ENCODE data around the gene EYS.

The EYS gene

DNA sequence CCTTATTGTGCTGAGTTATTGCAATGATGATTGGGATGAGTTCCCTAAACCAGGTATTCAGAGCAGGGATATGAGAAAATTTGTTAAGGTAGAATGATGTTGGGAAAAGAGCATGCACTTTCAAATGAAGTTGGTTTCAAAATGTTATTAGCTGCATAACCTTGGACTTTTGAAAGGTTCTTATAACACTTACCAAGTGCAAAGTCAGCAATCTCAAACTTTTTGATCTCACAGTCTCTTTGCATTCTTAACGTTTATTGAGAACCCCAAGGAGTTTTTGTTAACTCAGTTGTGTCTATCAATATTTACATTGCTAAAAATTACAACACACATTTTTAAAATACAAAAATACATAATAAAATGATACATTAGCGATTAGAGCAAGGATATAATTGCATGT is 1269.0 kb downstream of the EYS start:
- DNase-seq (ENCODE audit: low read depth): no peak
- H3K4me3 ChIP-seq (ENCODE audit: low read depth, low read length): no peak overlapping the region
- TF ChIP-seq MAX (IDR thresholded peaks at IDR 0.05; ENCODE audit: low read depth, low read length): no peak
- TF ChIP-seq MYC (IDR thresholded peaks at IDR 0.05; ENCODE audit: low read depth, low read length): no peak
- no peak for TF ChIP-seq POLR2A (IDR thresholded peaks at IDR 0.05; ENCODE audit: extremely low read depth, insufficient read length)

GRCh38 chr6:64429926-64430325 is 1277.1 kb downstream of the EYS start:
- TF ChIP-seq MAX (IDR thresholded peaks at IDR 0.05; ENCODE audit: low read depth, low read length) (no peak), POLR2A (IDR thresholded peaks at IDR 0.05; ENCODE audit: extremely low read depth, insufficient read length) (no peak), CTCF (IDR thresholded peaks at IDR 0.05; ENCODE audit: low read depth, low read length) (no peak)
- H3K4me3 ChIP-seq (ENCODE audit: low read depth, low read length): no peak overlapping the region
- no peak for DNase-seq (ENCODE audit: low read depth)

DNA sequence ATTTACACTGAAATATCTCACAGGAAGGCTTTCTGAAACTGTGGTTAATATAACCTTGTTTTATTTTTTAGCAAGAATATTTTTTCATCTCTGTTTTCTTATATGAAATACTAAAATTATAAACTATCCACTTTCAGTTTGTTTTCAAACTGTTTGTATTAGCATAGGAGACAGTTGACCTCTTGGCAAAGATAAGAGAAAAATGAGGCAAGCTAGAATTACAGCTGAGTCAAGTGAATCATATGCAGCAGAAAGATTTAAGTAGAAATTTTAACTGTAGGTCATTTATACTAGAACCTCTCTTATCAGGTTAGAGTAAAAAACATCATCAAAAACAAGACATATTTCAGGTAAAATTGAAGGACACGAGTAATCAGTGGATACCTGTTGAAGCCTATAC is 1278.8 kb downstream of the EYS start:
- DNase-seq (ENCODE audit: low read depth): no peak
- H3K4me3 ChIP-seq (ENCODE audit: low read depth, low read length): no peak overlapping the region
- no peak for TF ChIP-seq POLR2A (IDR thresholded peaks at IDR 0.05; ENCODE audit: extremely low read depth, insufficient read length)
- no peak for TF ChIP-seq CTCF (IDR thresholded peaks at IDR 0.05; ENCODE audit: low read depth, low read length)
- TF ChIP-seq MYC (IDR thresholded peaks at IDR 0.05; ENCODE audit: low read depth, low read length): no peak

GRCh38 chr6:64415926-64416325 is 1291.1 kb downstream of the EYS start:
- TF ChIP-seq MAX (IDR thresholded peaks at IDR 0.05; ENCODE audit: low read depth, low read length) (no peak), MYC (IDR thresholded peaks at IDR 0.05; ENCODE audit: low read depth, low read length) (no peak), CTCF (IDR thresholded peaks at IDR 0.05; ENCODE audit: low read depth, low read length) (no peak), POLR2A (IDR thresholded peaks at IDR 0.05; ENCODE audit: extremely low read depth, insufficient read length) (no peak)
- DNase-seq (ENCODE audit: low read depth): no peak
- no peak overlapping the region for H3K4me3 ChIP-seq (ENCODE audit: low read depth, low read length)

DNA sequence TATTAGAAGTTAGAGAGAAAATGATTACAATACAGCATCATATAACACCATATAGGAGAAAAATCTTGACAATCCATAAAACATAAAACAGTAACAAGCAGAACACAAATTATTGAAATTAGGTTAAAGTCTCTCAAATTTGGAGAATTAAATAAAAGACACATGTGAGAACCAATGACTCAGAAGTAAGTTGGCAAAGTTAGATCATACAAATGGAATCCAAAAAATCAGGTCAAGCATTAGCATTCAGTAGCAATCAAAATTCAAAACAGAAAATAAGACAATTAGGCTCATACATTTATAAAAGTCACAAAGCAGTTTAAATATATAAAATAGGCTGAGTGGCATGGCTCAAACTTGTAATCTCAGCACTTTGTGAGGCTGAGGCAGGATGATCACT is 1295.8 kb downstream of the EYS start:
- no peak for DNase-seq (ENCODE audit: low read depth)
- no peak overlapping the region for H3K4me3 ChIP-seq (ENCODE audit: low read depth, low read length)
- TF ChIP-seq MYC (IDR thresholded peaks at IDR 0.05; ENCODE audit: low read depth, low read length) (no peak), CTCF (IDR thresholded peaks at IDR 0.05; ENCODE audit: low read depth, low read length) (no peak), MAX (IDR thresholded peaks at IDR 0.05; ENCODE audit: low read depth, low read length) (no peak), POLR2A (IDR thresholded peaks at IDR 0.05; ENCODE audit: extremely low read depth, insufficient read length) (no peak)

DNA sequence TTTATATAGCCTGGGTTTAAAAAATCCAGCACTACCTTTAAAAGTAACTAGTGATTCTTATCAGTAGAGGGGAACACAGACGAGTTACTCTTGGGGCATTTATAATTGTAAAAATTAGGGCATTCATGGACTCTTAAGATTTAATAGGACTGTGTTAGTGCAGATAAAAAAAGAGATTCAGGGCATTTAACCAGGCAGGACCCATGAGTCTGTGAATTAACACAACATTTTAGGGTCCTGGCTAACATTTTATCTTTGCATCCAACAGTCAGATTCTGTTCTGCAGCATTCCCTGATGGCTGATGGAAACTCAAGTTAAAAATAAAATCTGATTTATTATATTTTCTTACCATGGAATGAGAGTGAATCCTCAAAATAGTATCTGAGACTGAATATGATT is 1297.1 kb downstream of the EYS start:
- TF ChIP-seq CTCF (IDR thresholded peaks at IDR 0.05; ENCODE audit: low read depth, low read length) (no peak), MAX (IDR thresholded peaks at IDR 0.05; ENCODE audit: low read depth, low read length) (no peak), MYC (IDR thresholded peaks at IDR 0.05; ENCODE audit: low read depth, low read length) (no peak), POLR2A (IDR thresholded peaks at IDR 0.05; ENCODE audit: extremely low read depth, insufficient read length) (no peak)
- DNase-seq (ENCODE audit: low read depth): no peak
- H3K4me3 ChIP-seq (ENCODE audit: low read depth, low read length): no peak overlapping the region
